GM12891 (cell line): ENCODE results near the gene PTPN7.

Source experiments
- POLR2A ChIP-seq: IDR thresholded peaks from 2 replicates; pipeline ENCODE4 v1.6.1; 2011; ENCODE audit warnings: low read depth, low read length, control low read depth
- POLR2AphosphoS5 ChIP-seq: IDR thresholded peaks from 2 replicates; pipeline ENCODE4 v1.6.1; 2011; ENCODE audit warnings: low read depth, low read length, control low read depth
- POU2F2 ChIP-seq: IDR thresholded peaks from 2 replicates; pipeline ENCODE4 v1.6.1; 2011; ENCODE audit warnings: low read depth, mild to moderate bottlenecking, control low read depth, low read length, moderate library complexity
- SPI1 ChIP-seq: IDR thresholded peaks from 2 replicates; pipeline ENCODE4 v1.6.1; 2011; ENCODE audit warnings: low read depth, low read length, control low read depth
- TAF1 ChIP-seq: IDR thresholded peaks from 2 replicates; pipeline ENCODE4 v1.6.1; 2011; ENCODE audit warnings: low read depth, low read length, control low read depth

- TF ChIP-seq POLR2AphosphoS5 (no peak), POLR2A (no peak), SPI1 (no peak), TAF1 (no peak), POU2F2 (no peak)
These were observed 34.8 kb downstream of the PTPN7 start for GRCh38 chr1:202125611-202126010.
